Inferior parietal cortex (tissue), 1 donor: ENCODE measurements around the gene SEMA4A.
"Not testable (repeated sequence)": the region's sequence is repeated elsewhere in the genome, so short reads cannot be mapped to it uniquely, and the experiment has no call there.

Experiments
- DNase-seq: peaks from one replicate; pipeline ENCODE4 v3.0.0-alpha.2; 2016; ENCODE audit errors: extremely low spot score

The SEMA4A gene

GRCh38 chr1:156153362-156153761 lies at the start of gene SEMA4A:
TSS of gene SEMA4A (plus strand) at chr1:156153585. CDS start at chr1:156154579, 994 bp downstream.
- no peak for DNase-seq

GRCh38 chr1:156104065-156104810 lies 49.1 kb upstream of the SEMA4A start:
- no peak for DNase-seq

DNA sequence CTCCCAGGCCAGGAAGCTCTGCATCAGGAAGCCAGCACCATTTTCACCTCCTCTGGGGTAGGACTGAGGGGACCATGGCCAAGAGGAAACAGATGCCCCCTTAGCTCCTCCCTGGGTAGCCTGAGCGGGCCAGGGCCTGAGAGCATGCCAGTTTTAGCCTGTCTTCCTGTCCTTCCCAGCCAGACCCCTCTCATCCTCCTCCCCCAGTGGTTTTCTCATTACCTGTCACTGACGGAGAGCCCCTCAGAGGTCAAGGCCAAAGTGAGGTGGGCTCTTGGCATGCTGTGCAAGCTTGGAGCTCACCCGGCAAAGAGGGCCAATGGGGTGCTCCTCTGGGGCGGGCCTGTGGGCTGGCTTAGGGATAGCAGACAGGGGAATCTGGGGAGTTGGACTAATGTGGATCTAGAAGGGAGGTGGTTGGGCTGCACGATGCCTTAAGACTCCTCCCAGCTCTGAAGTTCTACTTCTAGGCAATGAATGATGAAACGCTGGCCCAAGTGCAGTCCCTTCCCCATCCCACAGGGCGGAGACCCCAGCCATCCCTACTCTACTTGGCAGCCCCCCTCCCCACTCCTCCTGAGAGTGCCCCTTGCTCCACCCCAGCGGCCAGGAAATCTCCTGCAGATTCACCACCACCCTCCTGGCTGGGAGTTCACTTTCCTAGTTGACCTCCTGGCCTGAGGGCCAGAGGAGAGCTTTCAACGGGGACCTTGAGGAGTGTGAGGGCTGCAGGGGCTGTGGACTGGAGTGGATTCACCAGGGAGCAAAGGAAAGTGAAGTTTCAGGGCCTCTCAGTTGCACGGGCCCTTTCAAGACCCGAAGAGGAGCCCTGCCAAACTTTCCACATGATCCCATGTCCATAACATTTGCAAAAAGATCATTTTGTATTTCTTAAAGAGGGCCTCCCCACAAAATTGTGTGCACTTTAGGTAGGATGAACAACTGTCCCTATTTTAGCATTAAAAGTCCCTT lies 48.2 kb upstream of the SEMA4A start:
- no peak for DNase-seq

DNA sequence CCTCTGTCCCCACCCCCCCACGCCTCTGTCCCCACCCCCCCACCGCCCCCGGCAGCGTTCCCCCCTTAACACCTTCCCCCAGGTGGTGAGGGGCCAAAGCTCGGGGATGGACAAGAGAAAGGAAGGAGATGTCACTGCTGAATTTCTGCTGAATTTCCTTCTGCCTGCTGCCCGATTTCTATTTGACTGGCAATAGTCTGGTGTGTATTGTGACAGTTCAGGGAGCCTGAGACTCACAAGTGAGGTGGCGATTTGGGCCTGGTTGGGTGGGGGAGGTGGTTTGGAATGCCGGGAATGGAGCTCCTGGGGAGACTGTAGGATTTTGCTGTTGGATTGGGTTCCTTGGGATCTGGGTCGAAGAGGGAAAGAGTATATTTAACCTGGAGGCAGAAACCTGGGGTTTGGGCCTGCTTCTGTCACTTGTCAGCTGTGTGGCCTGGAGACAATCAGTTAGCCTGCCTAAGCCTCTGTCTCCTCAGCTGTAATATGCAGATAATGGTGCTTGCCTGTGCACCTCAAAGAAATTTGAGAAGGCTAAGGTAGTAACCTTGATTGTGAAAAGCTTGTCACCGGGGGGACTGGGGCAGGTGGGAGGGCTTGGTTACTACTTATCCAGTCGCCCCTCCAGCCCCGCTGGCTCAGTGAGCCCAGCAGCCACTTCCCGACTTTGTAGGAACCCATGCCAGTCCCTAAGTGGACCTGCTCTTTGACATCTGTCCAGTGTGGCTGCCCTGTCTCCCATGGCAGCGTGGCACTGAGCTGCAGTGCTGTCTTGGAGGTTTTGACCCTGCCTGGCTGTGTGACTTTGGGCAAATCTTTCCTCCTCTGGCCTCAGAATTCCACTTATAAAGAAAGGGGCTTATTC lies 46.5 kb upstream of the SEMA4A start:
- DNase-seq: no peak

- no peak for DNase-seq
Measured at GRCh38 chr1:156108057-156108456, 45.3 kb upstream of the SEMA4A start.

- DNase-seq: no peak
Measured at GRCh38 chr1:156108664-156109241, 44.6 kb upstream of the SEMA4A start.

GRCh38 chr1:156110252-156110651 lies 43.1 kb upstream of the SEMA4A start:
- no peak for DNase-seq

DNA sequence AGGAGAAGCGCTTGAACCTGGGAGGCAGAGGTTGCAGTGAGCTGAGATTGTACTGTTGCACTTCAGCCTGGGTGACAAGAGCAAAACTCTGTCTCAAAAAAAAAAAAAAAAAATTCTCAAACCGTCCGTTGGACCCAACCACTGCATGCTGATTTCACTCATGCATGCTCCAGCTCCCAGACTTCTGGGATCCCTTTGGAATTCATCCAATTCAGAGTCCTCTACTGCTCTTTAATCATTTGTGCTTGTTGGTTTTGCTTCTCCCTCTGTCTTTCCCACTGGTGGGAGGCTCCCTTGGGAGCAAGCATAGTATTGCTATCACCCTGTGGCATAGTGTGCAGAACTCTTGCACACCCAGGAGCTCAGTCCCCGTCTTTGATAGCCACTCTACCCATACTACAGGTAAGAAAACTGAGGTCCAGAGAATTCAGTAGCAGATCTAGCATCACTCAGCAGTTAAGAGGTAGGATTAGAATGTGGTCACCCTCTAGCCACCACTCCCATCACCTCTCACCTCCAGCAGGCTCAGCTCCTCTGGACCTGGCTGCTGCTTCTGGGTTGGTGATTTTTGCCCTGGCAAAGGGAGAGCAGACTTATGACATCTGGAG lies 41.9 kb upstream of the SEMA4A start:
- no peak for DNase-seq

GRCh38 chr1:156112276-156113137 lies 40.9 kb upstream of the SEMA4A start:
- no peak for DNase-seq

DNA sequence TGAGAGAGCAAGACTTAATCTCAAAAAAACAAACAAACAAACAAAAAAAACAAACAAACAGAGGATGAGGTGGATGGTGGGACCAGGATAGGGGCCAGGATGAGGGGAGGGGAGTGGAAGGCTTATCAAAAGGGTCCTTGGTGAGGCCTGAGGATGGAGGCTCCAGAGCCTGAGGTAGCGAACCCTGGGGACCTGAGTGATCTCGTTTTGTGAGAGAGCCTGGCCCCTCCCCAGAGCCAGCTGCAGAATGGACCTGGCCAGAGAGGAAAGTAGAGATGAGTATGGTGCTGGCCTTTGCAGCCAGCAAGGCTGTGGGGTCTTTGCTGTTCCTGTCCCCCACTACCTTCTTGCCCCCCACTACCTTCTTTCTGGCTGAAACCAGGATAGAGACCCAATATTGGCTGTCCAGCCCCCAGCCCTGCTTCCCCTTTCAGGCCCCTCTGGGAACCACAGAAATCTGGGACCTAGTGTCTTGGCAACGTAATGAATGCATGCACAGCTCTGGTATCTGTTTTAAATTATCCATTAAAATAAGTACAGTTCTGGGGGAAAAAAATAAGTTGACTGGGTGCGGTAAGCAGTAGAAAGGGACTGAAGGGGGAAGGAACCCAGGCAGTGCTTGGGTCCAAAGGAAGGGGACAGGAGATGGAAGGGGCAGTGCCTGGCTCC lies 40.0 kb upstream of the SEMA4A start:
- DNase-seq: no peak

GRCh38 chr1:156114101-156114918 lies 39.1 kb upstream of the SEMA4A start, which contains the start of gene LMNA:
TSS of gene LMNA (plus strand) at chr1:156114711. CDS start at chr1:156114919, 208 bp downstream.
- peak; percentile 79 for DNase-seq

GRCh38 chr1:156114919-156115513 lies 38.4 kb upstream of the SEMA4A start:
- no peak for DNase-seq

DNA sequence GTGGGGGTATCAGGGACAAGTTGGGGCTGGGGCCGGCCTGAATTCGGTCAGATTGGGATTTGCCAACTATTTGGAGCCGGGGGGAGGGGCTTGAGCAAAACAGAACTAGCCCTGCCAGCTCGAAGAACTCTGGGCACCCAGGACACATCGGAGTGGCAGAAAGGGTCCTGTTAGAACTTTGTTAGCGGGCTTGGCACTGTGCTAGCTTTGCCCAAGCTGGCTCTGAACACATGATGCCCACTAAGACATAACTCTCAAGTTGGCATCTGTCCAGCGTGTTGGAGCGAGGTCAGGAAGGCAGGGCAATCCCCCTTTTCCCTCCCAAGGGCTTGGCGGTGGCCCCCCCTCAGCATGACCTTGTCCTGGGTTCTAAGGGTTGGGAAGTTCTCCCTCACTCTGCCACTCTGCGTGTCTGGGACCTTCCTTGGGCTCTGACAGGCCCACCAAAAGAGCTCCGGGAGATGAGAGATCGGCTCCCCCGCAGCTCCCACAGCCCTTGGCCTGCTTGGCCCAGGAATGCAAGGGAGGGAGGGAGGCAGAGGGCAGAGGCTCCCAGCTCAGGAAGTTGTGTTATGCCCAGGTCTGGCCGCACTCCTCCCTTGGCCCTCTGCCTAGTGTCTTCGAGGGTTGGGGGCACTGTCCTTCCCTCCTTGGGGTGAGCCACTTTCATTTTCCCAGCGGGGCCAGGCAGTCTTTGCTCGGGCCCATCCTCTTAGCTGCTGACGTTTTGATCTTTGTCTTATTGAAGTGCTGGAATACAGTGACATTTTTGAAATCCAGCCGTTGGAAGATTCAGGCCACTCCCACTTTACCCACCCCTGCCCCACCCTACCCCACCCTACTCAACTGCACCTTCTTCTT lies 37.6 kb upstream of the SEMA4A start:
- DNase-seq: no peak

DNA sequence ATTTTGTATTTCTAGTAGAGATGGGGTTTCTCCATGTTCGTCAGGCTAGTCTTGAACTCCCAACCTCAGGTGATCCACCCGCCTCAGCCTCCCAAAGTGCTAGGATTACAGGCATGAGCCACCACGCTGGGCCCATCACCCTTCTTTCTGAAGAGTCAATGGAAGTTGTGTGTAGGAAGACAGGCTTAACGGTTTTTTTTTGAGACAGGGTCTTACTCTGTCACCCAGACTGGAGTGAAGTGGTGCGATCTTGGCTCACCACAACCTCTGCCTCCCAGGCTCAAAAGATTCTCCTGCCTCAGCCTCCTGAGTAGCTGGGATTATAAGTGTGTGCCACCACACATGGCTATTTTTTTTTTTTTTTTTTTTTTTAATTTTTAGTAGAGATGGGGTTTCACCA lies 36.7 kb upstream of the SEMA4A start:
- DNase-seq: not testable (repeated sequence)

DNA sequence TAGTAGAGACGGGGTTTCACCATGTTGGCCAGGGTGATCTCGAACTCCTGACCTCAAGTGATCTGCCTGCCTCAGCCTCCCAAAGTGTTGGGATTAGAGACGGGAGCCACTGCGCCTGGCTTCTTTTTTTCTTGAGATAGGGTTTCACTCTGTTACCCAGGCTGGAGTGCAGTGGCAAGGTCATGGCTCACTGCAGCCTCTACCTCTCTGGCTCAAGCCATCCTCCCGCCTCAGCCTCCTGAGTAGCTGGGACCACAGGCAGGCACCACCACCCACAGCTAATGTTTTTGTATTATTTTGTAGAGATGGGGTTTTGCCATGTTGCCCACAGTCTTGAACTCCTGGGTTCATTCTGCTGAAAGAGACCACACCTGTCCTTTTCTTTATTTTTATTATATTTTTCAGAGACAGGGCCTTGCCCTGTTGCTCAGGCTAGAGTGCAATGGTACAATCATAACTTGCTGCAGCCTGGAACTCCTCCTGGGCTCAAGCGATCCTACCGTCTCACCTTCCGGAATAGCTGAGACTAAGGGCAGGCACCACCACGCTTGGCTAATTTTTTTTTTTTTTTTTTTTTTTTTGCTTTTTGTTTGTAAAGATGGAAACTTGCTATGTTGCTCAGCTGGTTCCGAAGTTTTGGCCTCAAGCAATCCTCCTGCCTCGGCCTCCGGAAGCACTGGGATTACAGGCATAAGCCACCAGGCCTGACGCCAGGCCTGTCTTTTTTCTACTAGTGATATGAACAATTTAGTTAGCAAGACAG lies 35.8 kb upstream of the SEMA4A start:
- no peak for DNase-seq

DNA sequence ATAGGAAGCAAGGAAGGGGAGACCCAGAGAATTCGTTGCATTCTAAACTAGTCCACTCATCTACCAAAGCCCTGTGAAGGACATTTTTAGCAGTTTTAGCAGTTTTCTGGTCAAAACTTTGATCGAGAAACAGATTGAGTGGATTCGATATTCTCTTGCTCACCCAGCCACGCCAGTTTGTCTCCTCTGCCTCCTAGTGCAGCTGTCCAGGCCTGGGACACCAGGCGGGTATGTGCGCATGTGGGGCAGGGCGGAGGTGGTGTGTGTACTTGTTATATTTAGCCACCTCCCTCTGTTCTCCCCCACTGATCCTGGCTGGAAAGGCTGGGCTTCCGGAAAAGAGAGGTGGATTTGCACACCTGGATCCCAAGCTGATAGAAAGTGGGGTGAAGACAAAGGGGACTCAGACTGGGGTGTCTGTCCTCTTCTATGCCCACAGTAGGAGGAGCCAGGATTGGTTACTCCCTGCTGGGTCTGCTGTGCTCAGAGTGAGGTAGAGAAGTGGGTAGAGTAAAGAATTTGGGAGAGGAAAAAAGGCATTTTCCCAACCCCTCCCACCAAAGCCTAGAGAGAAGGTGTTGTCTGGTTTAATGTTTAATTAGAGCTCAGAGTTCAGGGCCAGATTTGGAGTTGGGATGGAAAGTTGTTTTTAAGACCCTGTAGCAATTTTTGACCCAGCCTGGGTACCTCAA lies 35.1 kb upstream of the SEMA4A start:
- no peak for DNase-seq
